Effector memory CD4-positive, alpha-beta T cell (primary cell): ENCODE measurements around the gene C1QTNF5.

Experiments
- DNase-seq, 3 donors: peaks; one replicate each; pipeline ENCODE4 v3.0.0-alpha.2; 2020
- H3K27ac ChIP-seq: 2 replicates; pipeline ENCODE4 v1.7.0; 2013; ENCODE audit warnings: mild to moderate bottlenecking, low read length, moderate library complexity; ENCODE audit not compliant: insufficient read depth, poor library complexity, severe bottlenecking
- H3K27me3 ChIP-seq: replicated peaks from 2 replicates; pipeline ENCODE4 v1.7.0; 2013; ENCODE audit warnings: mild to moderate bottlenecking, low read length; ENCODE audit not compliant: insufficient read depth, control insufficient read depth, poor library complexity, severe bottlenecking
- H3K36me3 ChIP-seq: 2 replicates; pipeline ENCODE4 v1.7.0; 2013; ENCODE audit warnings: mild to moderate bottlenecking, low read length, moderate library complexity; ENCODE audit not compliant: control insufficient read depth, insufficient read depth
- H3K4me1 ChIP-seq: 2 replicates; pipeline ENCODE4 v1.7.0; 2013; ENCODE audit warnings: low read length, mild to moderate bottlenecking; ENCODE audit not compliant: control insufficient read depth, insufficient read depth, poor library complexity, severe bottlenecking
- H3K4me3 ChIP-seq: 2 replicates; pipeline ENCODE4 v1.7.0; 2013; ENCODE audit warnings: low read length, low read depth, mild to moderate bottlenecking; ENCODE audit not compliant: insufficient read depth, poor library complexity, severe bottlenecking
- H3K9me3 ChIP-seq: 2 replicates; pipeline ENCODE4 v1.7.0; 2013; ENCODE audit warnings: mild to moderate bottlenecking, low read length, moderate library complexity; ENCODE audit not compliant: control insufficient read depth

Gene C1QTNF5

GRCh38 chr11:119290894-119291497 lies 49.7 kb downstream of the C1QTNF5 start:
- H3K27ac ChIP-seq = no peak overlapping the region
- peaks cover 29% of the 10 kb centered on the region for H3K36me3 ChIP-seq
- H3K4me3 ChIP-seq = no peak overlapping the region
- no peaks in the 10 kb centered on the region for H3K4me1 ChIP-seq
- DNase-seq = no peak
- H3K27me3 ChIP-seq = no peaks in the 10 kb centered on the region
- H3K9me3 ChIP-seq = no peaks in the 10 kb centered on the region
